Measurements from ENCODE around the gene ADAMTS7. TPM values are rescaled to one million over a fixed set of nuclear protein-coding genes. Genes with fewer than 3 reads are reported as not detected.
"Not testable (repeated sequence)": the region's sequence is repeated elsewhere in the genome, so short reads cannot be mapped to it uniquely, and the experiment has no call there.

The ADAMTS7 gene
- total RNA-seq, 1 experiment from 2014 or later = 4.2 TPM

DNA sequence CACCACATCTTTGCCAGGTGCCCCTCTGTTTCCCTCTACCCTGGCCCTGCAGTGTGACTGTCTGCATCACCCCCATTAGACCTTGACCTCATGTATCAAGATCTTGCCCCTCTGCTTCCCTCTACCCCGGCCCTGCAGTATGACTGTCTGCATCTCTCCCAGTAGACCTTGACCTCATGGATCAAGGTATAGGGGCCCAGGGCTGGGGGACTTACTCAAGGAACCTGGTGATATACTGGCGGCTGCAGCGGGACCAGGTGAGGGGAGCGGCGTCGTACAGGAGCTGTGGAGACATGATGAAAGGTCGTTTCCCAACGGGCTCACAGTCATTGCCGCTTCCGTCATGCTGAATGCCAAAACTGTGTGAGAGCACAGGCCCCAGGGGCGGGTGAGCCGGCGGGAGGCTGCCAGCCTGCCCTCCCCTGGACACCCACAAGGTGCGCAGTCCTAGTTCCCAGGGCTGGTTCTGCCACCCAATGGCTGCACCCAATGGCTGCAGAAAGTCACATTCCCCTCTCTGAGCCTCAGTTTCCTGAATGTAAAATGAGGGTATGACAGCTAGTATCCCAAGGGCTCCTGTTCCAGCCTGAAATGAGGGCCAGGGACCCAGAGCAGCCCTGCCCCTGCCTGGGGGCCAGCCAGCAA, 23.1 kb downstream of the ADAMTS7 start:
- H3K9me2 ChIP-seq (replicated peaks; ENCODE audit: low read length) = no peaks in the 10 kb centered on the region
- no peaks in the 10 kb centered on the region for H3K79me2 ChIP-seq (ENCODE audit: low read length)
- no peaks in the 10 kb centered on the region for H4K20me1 ChIP-seq (ENCODE audit: low read length)
- POLR2A ChIA-PET (ENCODE audit: unreplicated experiment) = no interaction called here
- no peaks in the 10 kb centered on the region for H3K9me3 ChIP-seq (ENCODE audit: low read length)
- H3K9ac ChIP-seq (ENCODE audit: low read length) = no peak overlapping the region
- intact Hi-C loops (cut with micrococcal nuclease) = no loop called here
- ATAC-seq = no peak
- no peak overlapping the region for H3K4me2 ChIP-seq (ENCODE audit: low read length)
- H3K4me1 ChIP-seq (ENCODE audit: insufficient read depth, low read length) = no peaks in the 10 kb centered on the region
- H3F3A ChIP-seq (ENCODE audit: low read length, unreplicated experiment) = no peaks in the 10 kb centered on the region
- no TSS peak for BruUV-seq (replicated peaks)
- H3K4me3 ChIP-seq (ENCODE audit: low read length) = no peak overlapping the region
- CTCF ChIA-PET = no interaction called here
- no peak for DNase-seq
- no peaks in the 10 kb centered on the region for H3K27me3 ChIP-seq (ENCODE audit: low read length)
- H3K36me3 ChIP-seq (ENCODE audit: low read depth, low read length) = no peaks in the 10 kb centered on the region
- TF ChIP-seq, protein P1, sequence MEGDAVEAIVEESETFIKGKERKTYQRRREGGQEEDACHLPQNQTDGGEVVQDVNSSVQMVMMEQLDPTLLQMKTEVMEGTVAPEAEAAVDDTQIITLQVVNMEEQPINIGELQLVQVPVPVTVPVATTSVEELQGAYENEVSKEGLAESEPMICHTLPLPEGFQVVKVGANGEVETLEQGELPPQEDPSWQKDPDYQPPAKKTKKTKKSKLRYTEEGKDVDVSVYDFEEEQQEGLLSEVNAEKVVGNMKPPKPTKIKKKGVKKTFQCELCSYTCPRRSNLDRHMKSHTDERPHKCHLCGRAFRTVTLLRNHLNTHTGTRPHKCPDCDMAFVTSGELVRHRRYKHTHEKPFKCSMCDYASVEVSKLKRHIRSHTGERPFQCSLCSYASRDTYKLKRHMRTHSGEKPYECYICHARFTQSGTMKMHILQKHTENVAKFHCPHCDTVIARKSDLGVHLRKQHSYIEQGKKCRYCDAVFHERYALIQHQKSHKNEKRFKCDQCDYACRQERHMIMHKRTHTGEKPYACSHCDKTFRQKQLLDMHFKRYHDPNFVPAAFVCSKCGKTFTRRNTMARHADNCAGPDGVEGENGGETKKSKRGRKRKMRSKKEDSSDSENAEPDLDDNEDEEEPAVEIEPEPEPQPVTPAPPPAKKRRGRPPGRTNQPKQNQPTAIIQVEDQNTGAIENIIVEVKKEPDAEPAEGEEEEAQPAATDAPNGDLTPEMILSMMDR (conservative IDR thresholded peaks at IDR 0.05; ENCODE audit: low read depth, low read length) = no peak
- H2AFZ ChIP-seq (ENCODE audit: low read length) = no peak overlapping the region
- H3K27ac ChIP-seq (ENCODE audit: low read length) = no peak overlapping the region

DNA sequence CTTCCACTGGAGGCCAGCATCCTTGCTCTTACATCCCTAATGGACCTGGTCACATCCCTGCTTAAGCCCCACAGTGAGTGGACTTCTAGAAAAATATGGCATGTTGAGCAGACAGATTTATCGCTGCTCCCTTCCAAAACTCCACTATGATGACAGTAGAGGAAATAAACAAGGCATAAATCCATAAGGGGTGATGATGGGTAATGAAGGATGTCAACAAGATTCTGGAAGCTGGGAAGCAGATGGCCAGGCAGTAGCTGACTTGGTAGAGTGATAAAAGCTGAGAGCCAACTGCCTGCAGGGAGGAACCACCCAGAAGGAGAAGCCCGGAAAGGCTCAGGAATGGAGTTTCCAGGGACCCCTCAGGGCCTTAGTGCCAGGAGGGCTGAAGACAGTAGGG, 28.9 kb downstream of the ADAMTS7 start:
- H3K9ac ChIP-seq (ENCODE audit: low read length); BruUV-seq (replicated peaks); POLR2A ChIA-PET (ENCODE audit: unreplicated experiment); H3K9me2 ChIP-seq (replicated peaks; ENCODE audit: low read length); H3K9me3 ChIP-seq (ENCODE audit: low read length); ATAC-seq; H3K36me3 ChIP-seq (ENCODE audit: low read depth, low read length); H2AFZ ChIP-seq (ENCODE audit: low read length); H3K27me3 ChIP-seq (ENCODE audit: low read length); intact Hi-C loops (cut with micrococcal nuclease); H4K20me1 ChIP-seq (ENCODE audit: low read length); CTCF ChIA-PET; H3K4me2 ChIP-seq (ENCODE audit: low read length); H3F3A ChIP-seq (ENCODE audit: low read length, unreplicated experiment); DNase-seq; H3K4me3 ChIP-seq (ENCODE audit: low read length); H3K27ac ChIP-seq (ENCODE audit: low read length); H3K4me1 ChIP-seq (ENCODE audit: insufficient read depth, low read length); H3K79me2 ChIP-seq (ENCODE audit: low read length): not testable (repeated sequence)

DNA sequence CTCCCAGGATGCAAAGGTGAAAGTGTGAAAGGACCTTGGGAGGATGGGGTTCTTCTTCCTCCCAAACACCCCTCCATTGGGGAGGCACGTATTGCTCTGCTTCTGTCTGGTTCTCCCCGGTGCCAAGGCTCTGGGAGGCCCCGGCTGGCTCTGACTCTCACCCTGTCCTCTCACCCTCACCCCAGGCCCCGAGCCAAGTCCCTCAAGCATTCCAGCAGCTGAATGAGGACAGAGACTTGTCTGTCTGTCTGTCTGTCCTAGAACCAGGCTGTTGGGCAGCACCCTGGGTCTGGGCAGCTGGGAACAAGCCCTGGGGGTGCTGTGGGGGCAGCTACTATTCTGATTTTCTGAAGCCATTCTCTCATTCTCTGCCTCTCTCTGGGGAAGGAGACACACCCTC, 29.9 kb downstream of the ADAMTS7 start:
- H3K27ac ChIP-seq (ENCODE audit: low read length); H3K79me2 ChIP-seq (ENCODE audit: low read length); H3K9ac ChIP-seq (ENCODE audit: low read length); H2AFZ ChIP-seq (ENCODE audit: low read length); H4K20me1 ChIP-seq (ENCODE audit: low read length); DNase-seq; H3K9me3 ChIP-seq (ENCODE audit: low read length); H3K4me2 ChIP-seq (ENCODE audit: low read length); CTCF ChIA-PET; H3K36me3 ChIP-seq (ENCODE audit: low read depth, low read length); POLR2A ChIA-PET (ENCODE audit: unreplicated experiment); intact Hi-C loops (cut with micrococcal nuclease); BruUV-seq (replicated peaks); H3K27me3 ChIP-seq (ENCODE audit: low read length); H3F3A ChIP-seq (ENCODE audit: low read length, unreplicated experiment); H3K9me2 ChIP-seq (replicated peaks; ENCODE audit: low read length); H3K4me1 ChIP-seq (ENCODE audit: insufficient read depth, low read length); H3K4me3 ChIP-seq (ENCODE audit: low read length); ATAC-seq: not testable (repeated sequence)

DNA sequence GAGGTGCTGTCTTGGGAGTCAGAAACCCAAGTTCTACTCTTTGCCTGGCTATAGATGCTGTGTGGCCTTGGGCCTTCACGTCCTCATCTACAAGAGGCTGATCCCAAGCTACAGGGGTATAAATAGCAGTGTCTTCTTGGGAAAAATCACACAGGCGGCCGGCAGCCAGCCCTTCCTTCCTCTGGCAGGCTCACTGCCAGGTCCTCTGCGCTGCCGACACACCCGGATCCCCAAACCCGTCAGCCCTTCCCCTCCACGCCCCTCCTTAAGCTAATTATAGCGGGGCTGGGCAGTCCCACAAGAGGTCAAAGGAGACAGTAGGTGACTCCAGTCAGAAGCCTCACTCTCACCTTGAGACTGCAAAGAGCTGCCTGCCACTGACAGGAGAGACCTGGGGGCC, 31.3 kb downstream of the ADAMTS7 start:
- POLR2A ChIA-PET (ENCODE audit: unreplicated experiment); DNase-seq; H3K9me2 ChIP-seq (replicated peaks; ENCODE audit: low read length); H3F3A ChIP-seq (ENCODE audit: low read length, unreplicated experiment); H3K27ac ChIP-seq (ENCODE audit: low read length); H2AFZ ChIP-seq (ENCODE audit: low read length); H3K36me3 ChIP-seq (ENCODE audit: low read depth, low read length); H3K9me3 ChIP-seq (ENCODE audit: low read length); H3K4me1 ChIP-seq (ENCODE audit: insufficient read depth, low read length); H3K79me2 ChIP-seq (ENCODE audit: low read length); H4K20me1 ChIP-seq (ENCODE audit: low read length); H3K4me3 ChIP-seq (ENCODE audit: low read length); H3K9ac ChIP-seq (ENCODE audit: low read length); CTCF ChIA-PET; H3K27me3 ChIP-seq (ENCODE audit: low read length); intact Hi-C loops (cut with micrococcal nuclease); ATAC-seq; BruUV-seq (replicated peaks); H3K4me2 ChIP-seq (ENCODE audit: low read length): not testable (repeated sequence)

DNA sequence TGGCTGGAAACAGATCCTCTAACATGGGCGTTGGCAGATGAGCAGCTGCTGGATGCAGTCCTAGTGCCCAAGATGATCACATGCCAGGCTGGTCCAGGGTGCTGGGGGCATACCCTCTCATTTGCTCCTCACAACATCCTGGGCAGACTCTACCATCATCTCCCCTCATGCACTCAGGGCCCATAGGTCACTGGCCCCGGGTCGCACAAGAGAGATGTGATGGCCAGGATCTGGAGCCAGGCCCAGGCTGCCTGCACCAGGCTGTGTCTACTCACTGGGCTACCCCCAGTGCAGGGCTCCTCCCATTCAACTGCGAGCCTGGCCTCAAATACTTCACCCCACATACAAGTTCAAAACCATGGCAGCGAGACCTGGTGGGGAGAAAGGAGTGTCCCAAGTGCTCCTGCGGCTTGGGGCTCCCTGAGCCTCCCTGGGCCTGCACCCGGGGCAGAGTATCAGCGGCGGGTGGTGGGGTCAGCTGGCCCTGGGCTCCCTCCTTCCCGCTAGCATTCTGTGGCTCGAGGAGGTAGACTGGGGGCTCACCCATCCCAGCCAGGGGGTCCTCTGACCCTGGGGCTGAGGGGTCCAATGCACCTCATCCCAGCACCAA, 32.0 kb downstream of the ADAMTS7 start:
- H3K4me1 ChIP-seq (ENCODE audit: insufficient read depth, low read length); H3K27me3 ChIP-seq (ENCODE audit: low read length); H3K79me2 ChIP-seq (ENCODE audit: low read length); H2AFZ ChIP-seq (ENCODE audit: low read length); DNase-seq; H4K20me1 ChIP-seq (ENCODE audit: low read length); H3K4me2 ChIP-seq (ENCODE audit: low read length); H3K27ac ChIP-seq (ENCODE audit: low read length); H3K9ac ChIP-seq (ENCODE audit: low read length); intact Hi-C loops (cut with micrococcal nuclease); H3K9me2 ChIP-seq (replicated peaks; ENCODE audit: low read length); ATAC-seq; H3K4me3 ChIP-seq (ENCODE audit: low read length); H3K9me3 ChIP-seq (ENCODE audit: low read length); POLR2A ChIA-PET (ENCODE audit: unreplicated experiment); H3K36me3 ChIP-seq (ENCODE audit: low read depth, low read length); CTCF ChIA-PET; BruUV-seq (replicated peaks); H3F3A ChIP-seq (ENCODE audit: low read length, unreplicated experiment): not testable (repeated sequence)

All from PC-3 (cell line).